ENCODE data around the gene ID1. TPM values are rescaled to one million over a fixed set of nuclear protein-coding genes. Genes with fewer than 3 reads are reported as not detected.

Gene ID1
- total RNA-seq (100 to 1,000 TPM; 315 to 475 (median 378) TPM), polyA plus RNA-seq (100 to 1,000 TPM; 168 to 585 (median 350) TPM)
- long read RNA-seq, donor 1, transcript ID1-201 (1 exons, 1,233 nt) = major isoform, 29 of 47 reads
- long read RNA-seq, donor 1, transcript ID1-202 (2 exons, 994 nt) = minor isoform, 18 of 47 reads
- long read RNA-seq, donor 1, partial matches to known transcripts = 0 of 47 reads
- long read RNA-seq, donor 1, other reads (novel, unspliced or antisense) = 0 of 47 reads
- long read RNA-seq, donor 2, transcript ID1-202 (2 exons, 994 nt) = minor isoform, 19 of 43 reads
- long read RNA-seq, donor 2, transcript ID1-201 (1 exons, 1,233 nt) = major isoform, 24 of 43 reads
- long read RNA-seq, donor 2, partial matches to known transcripts = 0 of 43 reads
- long read RNA-seq, donor 2, other reads (novel, unspliced or antisense) = 0 of 43 reads
- long read RNA-seq, donor 3, transcript ID1-202 (2 exons, 994 nt) = minor isoform, 59 of 176 reads
- long read RNA-seq, donor 3, transcript ID1-201 (1 exons, 1,233 nt) = major isoform, 117 of 176 reads
- long read RNA-seq, donor 3, partial matches to known transcripts = 0 of 176 reads
- long read RNA-seq, donor 3, other reads (novel, unspliced or antisense) = 0 of 176 reads
- long read RNA-seq, donor 4, transcript ID1-201 (1 exons, 1,233 nt) = major isoform, 14 of 16 reads
- long read RNA-seq, donor 4, partial matches to known transcripts = 0 of 16 reads
- long read RNA-seq, donor 4, other reads (novel, unspliced or antisense) = 0 of 16 reads
- long read RNA-seq, donor 5, transcript ID1-202 (2 exons, 994 nt) = minor isoform, 63 of 162 reads
- long read RNA-seq, donor 5, transcript ID1-201 (1 exons, 1,233 nt) = major isoform, 99 of 162 reads
- long read RNA-seq, donor 5, partial matches to known transcripts = 0 of 162 reads
- long read RNA-seq, donor 5, other reads (novel, unspliced or antisense) = 0 of 162 reads
- long read RNA-seq, donor 6, transcript ID1-202 (2 exons, 994 nt) = minor isoform, 99 of 224 reads
- long read RNA-seq, donor 6, transcript ID1-201 (1 exons, 1,233 nt) = major isoform, 125 of 224 reads
- long read RNA-seq, donor 6, partial matches to known transcripts = 0 of 224 reads
- long read RNA-seq, donor 6, other reads (novel, unspliced or antisense) = 0 of 224 reads
- long read RNA-seq, donor 7, transcript ID1-201 (1 exons, 1,233 nt) = major isoform, 134 of 211 reads
- long read RNA-seq, donor 7, transcript ID1-202 (2 exons, 994 nt) = minor isoform, 77 of 211 reads
- long read RNA-seq, donor 7, partial matches to known transcripts = 0 of 211 reads
- long read RNA-seq, donor 7, other reads (novel, unspliced or antisense) = 0 of 211 reads
- long read RNA-seq, donor 8, transcript ID1-202 (2 exons, 994 nt) = minor isoform, 49 of 180 reads
- long read RNA-seq, donor 8, transcript ID1-201 (1 exons, 1,233 nt) = major isoform, 131 of 180 reads
- long read RNA-seq, donor 8, partial matches to known transcripts = 0 of 180 reads
- long read RNA-seq, donor 8, other reads (novel, unspliced or antisense) = 0 of 180 reads
- long read RNA-seq, donor 9, transcript ID1-202 (2 exons, 994 nt) = minor isoform, 38 of 177 reads
- long read RNA-seq, donor 9, transcript ID1-201 (1 exons, 1,233 nt) = major isoform, 139 of 177 reads
- long read RNA-seq, donor 9, partial matches to known transcripts = 0 of 177 reads
- long read RNA-seq, donor 9, other reads (novel, unspliced or antisense) = 0 of 177 reads
- long read RNA-seq, donor 10, transcript ID1-202 (2 exons, 994 nt) = minor isoform, 27 of 93 reads
- long read RNA-seq, donor 10, transcript ID1-201 (1 exons, 1,233 nt) = major isoform, 66 of 93 reads
- long read RNA-seq, donor 10, partial matches to known transcripts = 0 of 93 reads
- long read RNA-seq, donor 10, other reads (novel, unspliced or antisense) = 0 of 93 reads

- TF ChIP-seq POLR2A (IDR thresholded peaks at IDR 0.05) = peak in 2 of 4 donors; percentile 52 to 94
- no peak for TF ChIP-seq EP300 (IDR thresholded peaks at IDR 0.05)
- no peak for TF ChIP-seq CTCF (IDR thresholded peaks at IDR 0.05)
- TF ChIP-seq POLR2AphosphoS5 (IDR thresholded peaks at IDR 0.05) = peak; percentile 89 to 99 (median 99)
- peak; percentile 95 to 98 for DNase-seq
- Histone ChIP-seq H3K4me1 (peaks cover 32 to 73% (median 71%) of the 10 kb centered on the region in 4 donors), H3K27me3 (peaks cover 0 to 18% (median 5%) of the 10 kb centered on the region in 3 donors), H3K4me3 (peak within 1 kb of the TSS; percentile 57 to 85 (median 81)), H3K27ac (peak within 1 kb of the TSS; percentile 87 to 96 (median 94)), H3K9me3 (no peaks in the 10 kb centered on the region), H3K36me3 (peaks cover 0 to 3% (median 0%) of the 10 kb centered on the region in 4 donors)
- WGBS, 5 donors = 0 to 1% (median 1%) methylated on average over 49 to 74 of the region's 74 CpGs
- intact Hi-C loops (cut with DNase I; ENCODE audit: low total_unique reads) = no loop called here
Measured at GRCh38 chr20:31605031-31605901, at the start of gene ID1. Gene ID1 (plus strand): TSS chr20:31605289. CDS start chr20:31605388, 99 bp downstream.

- peak overlapping the region in 3 of 5 donors; percentile 25 to 93 (median 76) for H3K27ac ChIP-seq
- intact Hi-C loops (cut with DNase I; ENCODE audit: low total_unique reads) = no loop called here
- no peak overlapping the region for H3K4me3 ChIP-seq
- H3K9me3 ChIP-seq = no peaks in the 10 kb centered on the region
- H3K4me1 ChIP-seq = peaks cover 4 to 38% (median 15%) of the 10 kb centered on the region in 4 donors
- H3K27me3 ChIP-seq = no peaks in the 10 kb centered on the region
- DNase-seq = no peak
- H3K36me3 ChIP-seq = peaks cover 27 to 83% (median 78%) of the 10 kb centered on the region in 4 donors
- TF ChIP-seq CTCF (IDR thresholded peaks at IDR 0.05) = no peak
- no peak for TF ChIP-seq EP300 (IDR thresholded peaks at IDR 0.05)
- TF ChIP-seq POLR2AphosphoS5 (IDR thresholded peaks at IDR 0.05) = no peak
- TF ChIP-seq POLR2A (IDR thresholded peaks at IDR 0.05) = no peak
- WGBS, 5 donors = 70 to 91% (median 88%) methylated on average over 2 of the region's 2 CpGs
Measured at GRCh38 chr20:31559704-31560093, 45.4 kb upstream of the ID1 start.

GRCh38 chr20:31560094-31560745, 44.9 kb upstream of the ID1 start:
- peak; percentile 73 to 84 for DNase-seq
- peak overlapping the region; percentile 22 to 93 (median 76) for H3K27ac ChIP-seq
- no peak overlapping the region for H3K4me3 ChIP-seq
- peaks cover 4 to 38% (median 15%) of the 10 kb centered on the region in 4 donors for H3K4me1 ChIP-seq
- intact Hi-C loops (cut with DNase I; ENCODE audit: low total_unique reads) = no loop called here
- H3K36me3 ChIP-seq = peaks cover 30 to 83% (median 78%) of the 10 kb centered on the region in 4 donors
- H3K9me3 ChIP-seq = no peaks in the 10 kb centered on the region
- H3K27me3 ChIP-seq = no peaks in the 10 kb centered on the region
- 21 to 23% (median 22%) methylated on average over 6 of the region's 6 CpGs for WGBS, 5 donors
- no peak for TF ChIP-seq POLR2A (IDR thresholded peaks at IDR 0.05)
- peak in 5 of 7 experiments; percentile 70 to 93 (median 79) for TF ChIP-seq CTCF (IDR thresholded peaks at IDR 0.05)
- TF ChIP-seq POLR2AphosphoS5 (IDR thresholded peaks at IDR 0.05) = peak in 2 of 3 donors; percentile 12 to 67
- TF ChIP-seq EP300 (IDR thresholded peaks at IDR 0.05) = no peak

Data from stomach (tissue), 19 donors.